GM18858 (cell line): ENCODE data around the gene RASA3.

Source experiments
- ATAC-seq: cut with Tn5 transposase; IDR thresholded peaks from one replicate; pipeline ENCODE4 v1.9.1; 2021; ENCODE audit not compliant: unreplicated experiment

The RASA3 gene

GRCh38 chr13:113928685-113929627 lies 203.5 kb downstream of the RASA3 start:
- ATAC-seq = no peak
